H9 (cell line): ENCODE results near the gene HEATR5A. TPM values are rescaled to one million over a fixed set of nuclear protein-coding genes. Genes with fewer than 3 reads are reported as not detected.

Experiments used
- DNase-seq: peaks from one replicate; pipeline ENCODE4 v3.0.0-alpha.2; 2017
- H2AFZ ChIP-seq: one replicate; pipeline ENCODE4 v1.6.1; 2013; ENCODE audit warnings: mild to moderate bottlenecking, low read length, control low read depth, moderate library complexity
- H2AK5ac ChIP-seq: 2 replicates; pipeline ENCODE4 v1.6.1; 2013; ENCODE audit warnings: low read length, control low read depth, mixed read lengths; ENCODE audit not compliant: insufficient read length
- H2BK120ac ChIP-seq: one replicate; pipeline ENCODE4 v1.6.1; 2013; ENCODE audit warnings: low read depth, mild to moderate bottlenecking, low read length, control low read depth, inconsistent platforms; ENCODE audit not compliant: poor library complexity, severe bottlenecking
- H2BK12ac ChIP-seq: 2 replicates; pipeline ENCODE4 v1.6.1; 2013; ENCODE audit warnings: low read length, control low read depth, mixed read lengths, low read depth; ENCODE audit not compliant: insufficient read length
- H2BK15ac ChIP-seq: 2 replicates; pipeline ENCODE4 v1.6.1; 2013; ENCODE audit warnings: low read depth, low read length, control low read depth
- H2BK20ac ChIP-seq: one replicate; pipeline ENCODE4 v1.6.1; 2013; ENCODE audit warnings: low read depth, mild to moderate bottlenecking, low read length, control low read depth, inconsistent platforms; ENCODE audit not compliant: poor library complexity, severe bottlenecking
- H2BK5ac ChIP-seq: 2 replicates; pipeline ENCODE4 v1.6.1; 2013; ENCODE audit warnings: low read length, control low read depth, mixed read lengths; ENCODE audit not compliant: insufficient read length
- H3K14ac ChIP-seq: 2 replicates; pipeline ENCODE4 v1.6.1; 2013; ENCODE audit warnings: low read length, control low read depth; ENCODE audit not compliant: insufficient read depth
- H3K18ac ChIP-seq: 2 replicates; pipeline ENCODE4 v1.6.1; 2013; ENCODE audit warnings: low read depth, mild to moderate bottlenecking, mixed read lengths, low read length, control low read depth; ENCODE audit not compliant: insufficient read length
- H3K23ac ChIP-seq: 2 replicates; pipeline ENCODE4 v1.6.1; 2013; ENCODE audit warnings: low read length, control low read depth, mixed read lengths, low read depth; ENCODE audit not compliant: insufficient read length
- H3K23me2 ChIP-seq: 2 replicates; pipeline ENCODE4 v1.6.1; 2013; ENCODE audit warnings: low read depth, mild to moderate bottlenecking, mixed read lengths, low read length, control low read depth; ENCODE audit not compliant: insufficient read length, poor library complexity, severe bottlenecking
- H3K27ac ChIP-seq: 2 replicates; pipeline ENCODE4 v1.5.1; 2013; ENCODE audit warnings: low read length, control low read depth, mixed read lengths, low read depth; ENCODE audit not compliant: insufficient read length
- H3K27me3 ChIP-seq: 2 replicates; pipeline ENCODE4 v1.6.1; 2013; ENCODE audit warnings: low read length, control low read depth, inconsistent platforms; ENCODE audit not compliant: insufficient read depth
- H3K4ac ChIP-seq: 2 replicates; pipeline ENCODE4 v1.6.1; 2013; ENCODE audit warnings: low read depth, mild to moderate bottlenecking, control low read depth, inconsistent platforms, low read length, moderate library complexity
- H3K4me1 ChIP-seq: 2 replicates; pipeline ENCODE4 v1.6.1; 2013; ENCODE audit warnings: low read length, control low read depth, inconsistent platforms; ENCODE audit not compliant: insufficient read depth
- H3K4me2 ChIP-seq: 2 replicates; pipeline ENCODE4 v1.6.1; 2013; ENCODE audit warnings: low read length, control low read depth, mixed read lengths; ENCODE audit not compliant: insufficient read length, insufficient read depth
- H3K56ac ChIP-seq: 2 replicates; pipeline ENCODE4 v1.6.1; 2013; ENCODE audit warnings: low read depth, mild to moderate bottlenecking, mixed read lengths, low read length, control low read depth; ENCODE audit not compliant: insufficient read length
- H3K79me1 ChIP-seq: 2 replicates; pipeline ENCODE4 v1.6.1; 2013; ENCODE audit warnings: low read depth, mild to moderate bottlenecking, moderate library complexity, low read length, control low read depth, inconsistent platforms; ENCODE audit not compliant: insufficient read depth, poor library complexity, severe bottlenecking
- H3K79me2 ChIP-seq: 2 replicates; pipeline ENCODE4 v1.6.1; 2013; ENCODE audit warnings: low read length, control low read depth, inconsistent platforms; ENCODE audit not compliant: insufficient read depth
- H3K9ac ChIP-seq: 2 replicates; pipeline ENCODE4 v1.6.1; 2013; ENCODE audit warnings: low read length, control low read depth, mixed read lengths; ENCODE audit not compliant: insufficient read length; ENCODE audit errors: extremely low read depth
- H3K9me3 ChIP-seq: one replicate; pipeline ENCODE4 v1.6.1; 2013; ENCODE audit warnings: low read depth, low read length, inconsistent platforms; ENCODE audit not compliant: control insufficient read depth
- H3T11ph ChIP-seq: one replicate; pipeline ENCODE4 v1.6.1; 2013; ENCODE audit warnings: mild to moderate bottlenecking, low read length, control low read depth, inconsistent platforms
- H4K20me1 ChIP-seq: one replicate; pipeline ENCODE4 v1.6.1; 2013; ENCODE audit not compliant: control insufficient read depth, insufficient read length, insufficient read depth
- H4K5ac ChIP-seq: 2 replicates; pipeline ENCODE4 v1.6.1; 2013; ENCODE audit warnings: low read depth, mild to moderate bottlenecking, mixed read lengths, low read length, control low read depth; ENCODE audit not compliant: insufficient read length
- H4K8ac ChIP-seq: replicated peaks from 2 replicates; pipeline ENCODE4 v1.6.1; 2013; ENCODE audit warnings: low read length, control low read depth, mixed read lengths, low read depth; ENCODE audit not compliant: insufficient read length
- H4K91ac ChIP-seq: 2 replicates; pipeline ENCODE4 v1.6.1; 2013; ENCODE audit warnings: low read depth, mild to moderate bottlenecking, moderate library complexity, mixed read lengths, low read length, control low read depth; ENCODE audit not compliant: insufficient read length
- H3K27ac Mint-ChIP-seq, 3 experiments: 2 replicates in 2 of 3; 3 replicates in 1 of 3; pipeline ENCODE4 v1.8.0; 2020 to 2021; ENCODE audit warnings: mixed read lengths in 3 of 3, mild to moderate bottlenecking in 1 of 3, moderate library complexity in 1 of 3
- H3K27me3 Mint-ChIP-seq: 2 replicates; pipeline ENCODE4 v1.8.0; 2021; ENCODE audit warnings: low read depth, mild to moderate bottlenecking, moderate library complexity, mixed read lengths
- H3K36me3 Mint-ChIP-seq, 3 experiments: 2 replicates in 2 of 3; 3 replicates in 1 of 3; pipeline ENCODE4 v1.8.0; 2020 to 2021; ENCODE audit warnings: low read depth in 3 of 3, mixed read lengths in 3 of 3; ENCODE audit not compliant: insufficient read depth in 1 of 3
- H3K4me1 Mint-ChIP-seq, 2 experiments: 2 replicates each; pipeline ENCODE4 v1.8.0; 2020; ENCODE audit warnings: mixed read lengths in 2 of 2
- H3K4me3 Mint-ChIP-seq, 2 experiments: 2 replicates in 1 of 2; 3 replicates in 1 of 2; pipeline ENCODE4 v1.8.0; 2020 to 2021; ENCODE audit warnings: mild to moderate bottlenecking in 2 of 2, mixed read lengths in 2 of 2, moderate library complexity in 1 of 2
- H3K9me3 Mint-ChIP-seq, 2 experiments: 2 replicates in 1 of 2; 3 replicates in 1 of 2; pipeline ENCODE4 v1.8.0; 2020; ENCODE audit warnings: mild to moderate bottlenecking in 2 of 2, mixed read lengths in 2 of 2, moderate library complexity in 1 of 2
- WGBS: extraction: QIAGEN DNeasy Blood & Tissue Kit; methylation state at CpG from one replicate; pipeline ENCODE4 v1.1.7; 2013; ENCODE audit warnings: missing lambda C conversion rate, low lambda C conversion rate, mixed read lengths; ENCODE audit not compliant: insufficient read length; ENCODE audit errors: extremely low coverage; 5-methylcytosine and 5-hydroxymethylcytosine counted together
- total RNA-seq: library from RNA; stranded (reverse); gene quantifications from 2 replicates; pipeline ENCODE4 v1.2.1, GENCODE V29; 2021
- TF ChIP-seq, protein P1 (sequence below): fragments of 200-600 bp; sonication (generic); conservative IDR thresholded peaks from 3 replicates; pipeline ENCODE4 v1.8.0; 2021; ENCODE audit warnings: antibody characterized with exemption, mild to moderate bottlenecking

The HEATR5A gene
- total RNA-seq, 1 experiment from 2014 or later: 21.2 TPM

DNA sequence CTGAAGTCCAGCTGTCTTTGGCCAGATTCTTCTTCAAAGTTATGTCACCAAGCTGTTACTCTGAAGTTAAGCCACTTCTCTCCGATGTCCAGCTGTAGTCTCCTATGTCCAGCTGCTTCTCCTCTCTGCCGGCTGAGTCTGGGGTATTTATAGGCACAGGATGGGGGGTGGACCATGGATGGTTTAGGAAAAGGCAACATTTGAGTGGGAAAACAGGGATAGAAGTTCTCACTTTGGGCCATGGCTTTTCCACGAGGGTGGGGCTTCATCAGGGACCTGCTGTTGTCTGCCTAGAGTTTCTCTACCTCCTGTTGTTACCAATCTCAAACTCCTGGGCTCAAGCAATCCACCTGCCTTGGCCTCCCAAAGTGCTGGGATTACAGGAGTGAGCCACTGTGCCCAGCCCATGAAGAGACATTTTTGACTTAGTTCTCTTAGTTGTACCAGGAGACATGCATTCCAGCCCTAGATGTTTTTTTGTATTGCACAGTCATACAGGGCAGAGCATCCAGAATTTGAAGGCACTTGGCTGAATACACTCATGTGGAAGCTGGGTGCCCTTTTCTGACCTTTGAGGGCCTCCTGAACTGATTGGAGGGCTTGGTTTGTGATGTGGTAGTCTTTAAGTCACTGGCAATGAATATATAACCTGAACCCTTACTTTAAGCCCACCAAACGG is 132.9 kb downstream of the HEATR5A start:
- Histone ChIP-seq H3K9me3 (no peaks in the 10 kb centered on the region), H3K4me2 (no peak overlapping the region), H3K27me3 (no peaks in the 10 kb centered on the region), H3K14ac (no peak overlapping the region), H2BK12ac (no peak overlapping the region), H3K4me1 (no peaks in the 10 kb centered on the region), H3K56ac (no peak overlapping the region), H2BK5ac (no peak overlapping the region), H4K20me1 (no peaks in the 10 kb centered on the region), H4K8ac (no peak overlapping the region), H3K79me2 (no peaks in the 10 kb centered on the region), H3T11ph (no peak overlapping the region), H3K18ac (no peak overlapping the region), H2AK5ac (no peak overlapping the region), H3K23ac (no peak overlapping the region), H2BK20ac (no peak overlapping the region), H3K4ac (no peak overlapping the region), H3K79me1 (no peaks in the 10 kb centered on the region), H2BK15ac (no peak overlapping the region), H3K27ac (no peak overlapping the region), H2BK120ac (no peak overlapping the region), H4K91ac (no peak overlapping the region), H4K5ac (no peak overlapping the region), H3K23me2 (no peaks in the 10 kb centered on the region), H3K9ac (no peak overlapping the region), H2AFZ (no peak overlapping the region)
- DNase-seq: no peak
- TF ChIP-seq, protein P1, sequence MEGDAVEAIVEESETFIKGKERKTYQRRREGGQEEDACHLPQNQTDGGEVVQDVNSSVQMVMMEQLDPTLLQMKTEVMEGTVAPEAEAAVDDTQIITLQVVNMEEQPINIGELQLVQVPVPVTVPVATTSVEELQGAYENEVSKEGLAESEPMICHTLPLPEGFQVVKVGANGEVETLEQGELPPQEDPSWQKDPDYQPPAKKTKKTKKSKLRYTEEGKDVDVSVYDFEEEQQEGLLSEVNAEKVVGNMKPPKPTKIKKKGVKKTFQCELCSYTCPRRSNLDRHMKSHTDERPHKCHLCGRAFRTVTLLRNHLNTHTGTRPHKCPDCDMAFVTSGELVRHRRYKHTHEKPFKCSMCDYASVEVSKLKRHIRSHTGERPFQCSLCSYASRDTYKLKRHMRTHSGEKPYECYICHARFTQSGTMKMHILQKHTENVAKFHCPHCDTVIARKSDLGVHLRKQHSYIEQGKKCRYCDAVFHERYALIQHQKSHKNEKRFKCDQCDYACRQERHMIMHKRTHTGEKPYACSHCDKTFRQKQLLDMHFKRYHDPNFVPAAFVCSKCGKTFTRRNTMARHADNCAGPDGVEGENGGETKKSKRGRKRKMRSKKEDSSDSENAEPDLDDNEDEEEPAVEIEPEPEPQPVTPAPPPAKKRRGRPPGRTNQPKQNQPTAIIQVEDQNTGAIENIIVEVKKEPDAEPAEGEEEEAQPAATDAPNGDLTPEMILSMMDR: no peak
- Mint-ChIP-seq H3K27me3 (peaks cover 6% of the 10 kb centered on the region), H3K36me3 (peaks cover 3 to 6% (median 5%) of the 10 kb centered on the region in 3 experiments; a peak in 5 of 7 replicates), H3K4me3 (no peak overlapping the region), H3K9me3 (no peaks in the 10 kb centered on the region), H3K4me1 (peaks cover 4% of the 10 kb centered on the region in 2 experiments), H3K27ac (no peak overlapping the region; a peak in 1 of 7 replicates)
- no CpG with 5 or more reads among the region's 4 CpGs for WGBS
